Neural progenitor cell (in vitro differentiated cells): ENCODE results near the gene POP5.

Experiments
- EZH2 ChIP-seq: fragments of 200-600 bp; sonication (generic); IDR thresholded peaks from 2 replicates; pipeline ENCODE4 v1.6.1; 2017; ENCODE audit warnings: antibody characterized with exemption, mild to moderate bottlenecking, moderate library complexity
- EZH2phosphoT487 ChIP-seq: fragments of 200-600 bp; sonication (generic); IDR thresholded peaks from 2 replicates; pipeline ENCODE4 v1.6.1; 2017; ENCODE audit warnings: antibody characterized with exemption
- TF ChIP-seq, protein P1 (sequence below): fragments of 200-600 bp; sonication (generic); IDR thresholded peaks from 2 replicates; pipeline ENCODE4 v1.5.1; 2017; ENCODE audit warnings: antibody characterized with exemption, mild to moderate bottlenecking

- TF ChIP-seq, protein P1, sequence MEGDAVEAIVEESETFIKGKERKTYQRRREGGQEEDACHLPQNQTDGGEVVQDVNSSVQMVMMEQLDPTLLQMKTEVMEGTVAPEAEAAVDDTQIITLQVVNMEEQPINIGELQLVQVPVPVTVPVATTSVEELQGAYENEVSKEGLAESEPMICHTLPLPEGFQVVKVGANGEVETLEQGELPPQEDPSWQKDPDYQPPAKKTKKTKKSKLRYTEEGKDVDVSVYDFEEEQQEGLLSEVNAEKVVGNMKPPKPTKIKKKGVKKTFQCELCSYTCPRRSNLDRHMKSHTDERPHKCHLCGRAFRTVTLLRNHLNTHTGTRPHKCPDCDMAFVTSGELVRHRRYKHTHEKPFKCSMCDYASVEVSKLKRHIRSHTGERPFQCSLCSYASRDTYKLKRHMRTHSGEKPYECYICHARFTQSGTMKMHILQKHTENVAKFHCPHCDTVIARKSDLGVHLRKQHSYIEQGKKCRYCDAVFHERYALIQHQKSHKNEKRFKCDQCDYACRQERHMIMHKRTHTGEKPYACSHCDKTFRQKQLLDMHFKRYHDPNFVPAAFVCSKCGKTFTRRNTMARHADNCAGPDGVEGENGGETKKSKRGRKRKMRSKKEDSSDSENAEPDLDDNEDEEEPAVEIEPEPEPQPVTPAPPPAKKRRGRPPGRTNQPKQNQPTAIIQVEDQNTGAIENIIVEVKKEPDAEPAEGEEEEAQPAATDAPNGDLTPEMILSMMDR = no peak
- TF ChIP-seq EZH2phosphoT487 = no peak
- no peak for TF ChIP-seq EZH2
These were observed 5.7 kb upstream of the POP5 start for GRCh38 chr12:120586860-120587259.
